Fibroblast of peridontal ligament (primary cell): ENCODE results near the gene PCDH17.

Experiments
- DNase-seq: peaks from one replicate; pipeline ENCODE4 v3.0.0-alpha.2; 2010; ENCODE audit errors: extremely low read depth

PCDH17 gene

GRCh38 chr13:57636816-57637215 lies 5.3 kb downstream of the PCDH17 start:
- no peak for DNase-seq

GRCh38 chr13:57637515-57637914 lies 6.0 kb downstream of the PCDH17 start:
- no peak for DNase-seq

GRCh38 chr13:57638186-57638890 lies 6.8 kb downstream of the PCDH17 start:
- DNase-seq, result no peak

- DNase-seq, result no peak
Measured at GRCh38 chr13:57640607-57641006, 9.1 kb downstream of the PCDH17 start.

GRCh38 chr13:57641051-57641450 lies 9.5 kb downstream of the PCDH17 start:
- no peak for DNase-seq

- DNase-seq, result no peak
Measured at GRCh38 chr13:57644106-57644505, 12.6 kb downstream of the PCDH17 start.

GRCh38 chr13:57653229-57653989 lies 21.9 kb downstream of the PCDH17 start:
- no peak for DNase-seq

GRCh38 chr13:57665481-57665880 lies 33.9 kb downstream of the PCDH17 start:
- no peak for DNase-seq

GRCh38 chr13:57666131-57666953 lies 34.8 kb downstream of the PCDH17 start:
- no peak for DNase-seq

GRCh38 chr13:57672168-57672567 lies 40.6 kb downstream of the PCDH17 start:
- no peak for DNase-seq

GRCh38 chr13:57673197-57673596 lies 41.7 kb downstream of the PCDH17 start:
- DNase-seq, result no peak

- DNase-seq, result no peak
Measured at GRCh38 chr13:57675526-57675925, 44.0 kb downstream of the PCDH17 start.

GRCh38 chr13:57680609-57681008 lies 49.1 kb downstream of the PCDH17 start:
- DNase-seq, result no peak

GRCh38 chr13:57682128-57682716 lies 50.7 kb downstream of the PCDH17 start:
- no peak for DNase-seq

- no peak for DNase-seq
Measured at GRCh38 chr13:57698851-57699250, 67.3 kb downstream of the PCDH17 start.

GRCh38 chr13:57704031-57704430 lies 72.5 kb downstream of the PCDH17 start:
- DNase-seq, result no peak

- no peak for DNase-seq
Measured at GRCh38 chr13:57716295-57716694, 84.8 kb downstream of the PCDH17 start.

- DNase-seq, result no peak
Measured at GRCh38 chr13:57724486-57725272, 93.1 kb downstream of the PCDH17 start.

- no peak for DNase-seq
Measured at GRCh38 chr13:57725480-57725879, 93.9 kb downstream of the PCDH17 start.

- DNase-seq, result no peak
Measured at GRCh38 chr13:57726981-57727380, 95.4 kb downstream of the PCDH17 start.

- no peak for DNase-seq
Measured at GRCh38 chr13:57734306-57734705, 102.8 kb downstream of the PCDH17 start.
